HL-60 (cell line): Measurements from ENCODE around the gene LRFN4.

ENCODE experiments used
- DNase-seq, 2 experiments: peaks; one replicate each; pipeline ENCODE4 v3.0.0-alpha.2; 2010 to 2020; ENCODE audit warnings: low read depth in 1 of 2, low spot score in 1 of 2
- H3K27ac ChIP-seq: fragments of 250-450 bp; sonication (Bioruptor Pico); replicated peaks from 2 replicates; pipeline ENCODE4 v1.5.1; 2020; ENCODE audit warnings: mild to moderate bottlenecking, moderate library complexity
- H3K27me3 ChIP-seq: fragments of 250-450 bp; sonication (Bioruptor Pico); 2 replicates; pipeline ENCODE4 v1.5.1; 2021; ENCODE audit warnings: mild to moderate bottlenecking, moderate library complexity; ENCODE audit not compliant: insufficient read depth, poor library complexity, severe bottlenecking
- H3K4me3 ChIP-seq: replicated peaks from 2 replicates; pipeline ENCODE4 v1.5.1; 2011; ENCODE audit warnings: mild to moderate bottlenecking, control low read depth, low read length; ENCODE audit not compliant: insufficient read depth
- GABPA ChIP-seq: IDR thresholded peaks from 2 replicates; pipeline ENCODE4 v1.6.1; 2012; ENCODE audit warnings: low read depth
- POLR2AphosphoS5 ChIP-seq: IDR thresholded peaks from 2 replicates; pipeline ENCODE4 v1.6.1; 2012; ENCODE audit warnings: low read depth
- REST ChIP-seq: IDR thresholded peaks from 2 replicates; pipeline ENCODE4 v1.6.1; 2012; ENCODE audit warnings: low read depth; ENCODE audit not compliant: insufficient replicate concordance
- SPI1 ChIP-seq: IDR thresholded peaks from 2 replicates; pipeline ENCODE4 v1.6.1; 2012; ENCODE audit warnings: low read depth, mild to moderate bottlenecking, borderline replicate concordance
- TF ChIP-seq, protein P1 (sequence below): IDR thresholded peaks from one replicate; pipeline ENCODE4 v1.5.1; 2011; ENCODE audit warnings: low read length, control low read depth, inconsistent platforms; ENCODE audit not compliant: insufficient read depth

Gene LRFN4

DNA sequence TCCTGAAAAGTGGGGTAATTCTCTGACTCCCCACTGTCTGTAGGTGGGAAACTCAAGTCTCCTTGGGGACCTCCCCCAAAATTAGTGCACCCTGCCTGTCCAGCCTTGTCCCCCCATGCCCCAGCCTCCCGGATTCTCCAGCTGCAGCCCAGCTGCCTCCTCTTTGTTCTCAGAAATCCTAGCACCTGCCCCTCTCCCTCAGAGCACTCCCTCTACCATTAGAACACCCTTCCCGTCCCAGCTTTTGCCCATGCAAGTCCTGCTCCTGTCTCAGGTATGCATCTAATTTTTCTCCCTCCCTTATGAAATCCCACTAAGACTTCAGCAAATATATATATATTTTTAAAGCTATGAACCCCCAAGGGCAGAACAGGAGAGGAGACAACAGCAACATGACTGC is 37.3 kb downstream of the LRFN4 start:
- TF ChIP-seq, protein P1, sequence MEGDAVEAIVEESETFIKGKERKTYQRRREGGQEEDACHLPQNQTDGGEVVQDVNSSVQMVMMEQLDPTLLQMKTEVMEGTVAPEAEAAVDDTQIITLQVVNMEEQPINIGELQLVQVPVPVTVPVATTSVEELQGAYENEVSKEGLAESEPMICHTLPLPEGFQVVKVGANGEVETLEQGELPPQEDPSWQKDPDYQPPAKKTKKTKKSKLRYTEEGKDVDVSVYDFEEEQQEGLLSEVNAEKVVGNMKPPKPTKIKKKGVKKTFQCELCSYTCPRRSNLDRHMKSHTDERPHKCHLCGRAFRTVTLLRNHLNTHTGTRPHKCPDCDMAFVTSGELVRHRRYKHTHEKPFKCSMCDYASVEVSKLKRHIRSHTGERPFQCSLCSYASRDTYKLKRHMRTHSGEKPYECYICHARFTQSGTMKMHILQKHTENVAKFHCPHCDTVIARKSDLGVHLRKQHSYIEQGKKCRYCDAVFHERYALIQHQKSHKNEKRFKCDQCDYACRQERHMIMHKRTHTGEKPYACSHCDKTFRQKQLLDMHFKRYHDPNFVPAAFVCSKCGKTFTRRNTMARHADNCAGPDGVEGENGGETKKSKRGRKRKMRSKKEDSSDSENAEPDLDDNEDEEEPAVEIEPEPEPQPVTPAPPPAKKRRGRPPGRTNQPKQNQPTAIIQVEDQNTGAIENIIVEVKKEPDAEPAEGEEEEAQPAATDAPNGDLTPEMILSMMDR: no peak
- TF ChIP-seq POLR2AphosphoS5 (no peak), SPI1 (no peak), GABPA (no peak), REST (no peak)
- H3K27ac ChIP-seq: no peak overlapping the region
- peaks cover 5% of the 10 kb centered on the region for H3K27me3 ChIP-seq
- no peak overlapping the region for H3K4me3 ChIP-seq
- DNase-seq: no peak

DNA sequence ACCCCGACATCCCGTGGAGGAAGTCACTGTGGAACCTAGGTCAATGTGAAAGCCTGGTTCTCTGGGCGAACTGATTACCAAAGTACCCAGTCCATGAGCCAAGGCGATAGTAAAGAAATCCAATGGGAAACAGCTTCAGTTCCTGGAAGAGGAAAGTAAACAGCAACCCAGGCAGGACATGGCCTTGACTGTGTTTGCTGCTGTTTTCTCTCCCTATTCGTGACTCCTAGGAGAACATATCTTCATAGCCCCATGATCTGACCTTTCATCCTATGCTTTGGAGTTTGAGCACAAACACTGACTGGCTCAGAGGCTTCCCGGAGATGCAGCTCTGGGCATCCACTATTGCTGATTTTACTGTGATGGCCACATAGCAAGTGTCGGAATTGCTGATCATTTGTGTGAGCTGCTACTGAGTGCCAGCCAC is 45.1 kb downstream of the LRFN4 start:
- TF ChIP-seq POLR2AphosphoS5 (no peak), SPI1 (no peak), GABPA (no peak), REST (no peak)
- TF ChIP-seq, protein P1: no peak
- no peaks in the 10 kb centered on the region for H3K27me3 ChIP-seq
- DNase-seq: no peak
- H3K27ac ChIP-seq: no peak overlapping the region
- no peak overlapping the region for H3K4me3 ChIP-seq

DNA sequence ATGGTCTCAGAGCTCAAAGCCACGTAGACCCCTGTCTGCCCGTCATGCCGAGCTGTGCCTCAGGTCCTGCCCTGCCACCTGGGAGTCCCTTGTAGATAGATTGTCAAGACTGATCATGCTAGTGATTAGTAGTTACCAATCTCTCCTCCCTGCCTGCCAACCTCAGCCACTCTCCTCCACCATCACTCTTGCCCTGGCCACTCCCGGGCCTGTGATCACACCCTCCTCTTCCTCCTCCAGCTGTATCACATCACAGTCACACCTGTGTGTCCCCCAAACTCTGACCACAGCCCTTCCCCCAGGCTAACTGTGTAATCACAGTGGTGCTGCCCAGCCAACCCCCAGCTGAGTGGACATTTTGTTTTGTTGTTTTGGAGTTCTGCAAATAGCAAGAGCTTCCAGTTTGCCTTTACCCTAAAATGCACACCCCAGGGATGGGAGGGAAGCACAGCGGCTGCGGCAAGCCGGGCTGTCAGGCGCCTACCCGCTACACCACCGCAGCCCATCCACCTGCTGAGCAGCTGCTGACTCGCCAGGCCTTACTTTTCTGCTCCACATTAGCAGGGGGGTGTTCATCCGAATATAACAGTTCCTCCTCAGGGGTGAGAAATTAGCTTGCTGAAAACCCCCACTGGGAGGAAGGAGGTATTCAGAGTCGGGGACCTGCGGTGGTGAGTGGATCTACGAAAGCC is 45.8 kb downstream of the LRFN4 start:
- Histone ChIP-seq H3K4me3 (no peak overlapping the region), H3K27ac (no peak overlapping the region)
- no peak for TF ChIP-seq GABPA
- no peak for TF ChIP-seq SPI1
- TF ChIP-seq POLR2AphosphoS5: no peak
- no peak for TF ChIP-seq REST
- TF ChIP-seq, protein P1: no peak

More for the DNA sequence above, 45.8 kb downstream of the LRFN4 start:
- H3K27me3 ChIP-seq: no peaks in the 10 kb centered on the region
- no peak for DNase-seq
